ENCODE results near the gene VASH1. TPM values are rescaled to one million over a fixed set of nuclear protein-coding genes. Genes with fewer than 3 reads are reported as not detected.

The VASH1 gene
- total RNA-seq, 1 experiment from 2014 or later, result 1.0 TPM

- no peak for DNase-seq (ENCODE audit: extremely low read depth, low read depth)
These were observed 21.0 kb downstream of the VASH1 start for GRCh38 chr14:76782115-76782884.

- no peak for DNase-seq (ENCODE audit: extremely low read depth, low read depth)
These were observed 21.8 kb downstream of the VASH1 start for GRCh38 chr14:76782885-76783566.

GRCh38 chr14:76784266-76784874 lies 23.1 kb downstream of the VASH1 start:
- no peak for DNase-seq (ENCODE audit: extremely low read depth, low read depth)

- peak; percentile 83 for DNase-seq (ENCODE audit: extremely low read depth, low read depth)
These were observed 23.6 kb downstream of the VASH1 start for GRCh38 chr14:76784881-76785280.

GRCh38 chr14:76786601-76787000 lies 25.3 kb downstream of the VASH1 start:
- no peak for DNase-seq (ENCODE audit: extremely low read depth, low read depth)

- no peak for DNase-seq (ENCODE audit: extremely low read depth, low read depth)
These were observed 31.2 kb downstream of the VASH1 start for GRCh38 chr14:76792422-76792821.

- no peak for DNase-seq (ENCODE audit: extremely low read depth, low read depth)
These were observed 32.1 kb downstream of the VASH1 start for GRCh38 chr14:76793324-76793723.

GRCh38 chr14:76793956-76794355 lies 32.7 kb downstream of the VASH1 start:
- no peak for DNase-seq (ENCODE audit: extremely low read depth, low read depth)

GRCh38 chr14:76806446-76806845 lies 45.2 kb downstream of the VASH1 start:
- DNase-seq (ENCODE audit: extremely low read depth, low read depth), result no peak

- DNase-seq (ENCODE audit: extremely low read depth, low read depth), result no peak
These were observed 46.7 kb downstream of the VASH1 start for GRCh38 chr14:76808011-76808410.

- no peak for DNase-seq (ENCODE audit: extremely low read depth, low read depth)
These were observed 47.7 kb downstream of the VASH1 start for GRCh38 chr14:76808990-76809389.

- no peak for DNase-seq (ENCODE audit: extremely low read depth, low read depth)
These were observed 49.3 kb downstream of the VASH1 start for GRCh38 chr14:76810525-76810924.

GRCh38 chr14:76810953-76811400 lies 49.7 kb downstream of the VASH1 start:
- peak; percentile 38 for DNase-seq (ENCODE audit: extremely low read depth, low read depth)

- no peak for DNase-seq (ENCODE audit: extremely low read depth, low read depth)
These were observed 50.3 kb downstream of the VASH1 start for GRCh38 chr14:76811561-76811960.

GRCh38 chr14:76812093-76812421 lies 50.8 kb downstream of the VASH1 start:
- no peak for DNase-seq (ENCODE audit: extremely low read depth, low read depth)

GRCh38 chr14:76812422-76813383 lies 51.4 kb downstream of the VASH1 start, which contains the start of gene ANGEL1:
TSS of gene ANGEL1 (minus strand) at chr14:76812882. CDS start at chr14:76812827, 55 bp downstream.
- peak; percentile 93 for DNase-seq (ENCODE audit: extremely low read depth, low read depth)

- DNase-seq (ENCODE audit: extremely low read depth, low read depth), result no peak
These were observed 53.7 kb downstream of the VASH1 start for GRCh38 chr14:76814726-76815645.

- DNase-seq (ENCODE audit: extremely low read depth, low read depth), result no peak
These were observed 59.4 kb downstream of the VASH1 start for GRCh38 chr14:76820700-76821099.

GRCh38 chr14:76826122-76826521 lies 64.9 kb downstream of the VASH1 start, which contains the start of gene LRRC74A:
TSS of gene LRRC74A (plus strand) at chr14:76826408. CDS start at chr14:76826698, 290 bp downstream.
- no peak for DNase-seq (ENCODE audit: extremely low read depth, low read depth)
